K562 (cell line): ENCODE measurements around the gene HYOU1. TPM values are rescaled to one million over a fixed set of nuclear protein-coding genes. Genes with fewer than 3 reads are reported as not detected.

ENCODE experiments used
- EZH2 ChIP-seq: IDR thresholded peaks from 2 replicates; pipeline ENCODE4 v1.6.1; 2012; ENCODE audit warnings: low read depth, mild to moderate bottlenecking, inconsistent platforms, low read length, borderline replicate concordance
- FOXA3 ChIP-seq, 2 experiments: fragments of 450-650 bp in 1 of 2; sonication (generic) in 1 of 2; formaldehyde crosslinking; IDR thresholded peaks in 1 of 2; conservative IDR thresholded peaks in 1 of 2; 2 replicates each; pipeline versions ENCODE4 v1.4.0 to v1.8.0; 2020 to 2022; ENCODE audit warnings: mild to moderate bottlenecking in 2 of 2, missing genetic modification reagents in 1 of 2
- GABPA ChIP-seq: fragments of 200-800 bp; sonication (Bioruptor generic); conservative IDR thresholded peaks from 2 replicates; pipeline ENCODE4 v1.6.1; 2016; ENCODE audit warnings: low read depth, missing genetic modification characterization, missing compliant biosample characterization
- KDM2B ChIP-seq: fragments of 250-450 bp; sonication (Bioruptor Pico); IDR thresholded peaks from 2 replicates; pipeline ENCODE4 v1.8.0; 2021; ENCODE audit warnings: mild to moderate bottlenecking, moderate library complexity
- TAF15 ChIP-seq: fragments of 200-400 bp; formaldehyde crosslinking; IDR thresholded peaks from 2 replicates; pipeline ENCODE4 v1.6.1; 2017; ENCODE audit warnings: mild to moderate bottlenecking, low read depth, low read length, moderate library complexity
- ZBTB7A ChIP-seq: IDR thresholded peaks from 2 replicates; pipeline ENCODE4 v1.6.1; 2011; ENCODE audit warnings: low read depth, mild to moderate bottlenecking, low read length, moderate library complexity, borderline replicate concordance; ENCODE audit not compliant: control insufficient read depth
- ZNF316 ChIP-seq: fragments of 450-650 bp; IDR thresholded peaks from 2 replicates; pipeline ENCODE4 v1.6.1; 2016
- polyA plus RNA-seq, 8 experiments: library from polyadenylated mRNA; depleted of rRNA in 4 of 8; stranded (reverse) in 5 of 8; unstranded in 3 of 8; fragments of >200 nt; fragmentation: Nextera tagmentation in 2 of 8; fragmentation: Illumina TruSeq in 1 of 8; extraction: Ambion mirVana in 2 of 8; extraction: Trizol in 1 of 8; gene quantifications; 2 replicates each; pipeline versions ENCODE4 v1.2.1 to v1.2.3, GENCODE V29; 2011 to 2014; ENCODE audit warnings: inconsistent platforms in 1 of 8, missing spikeins in 1 of 8
- total RNA-seq, 7 experiments: library from RNA; depleted of rRNA in 6 of 7; stranded (reverse); fragments of >200 nt in 6 of 7; fragmentation: Illumina TruSeq in 2 of 7; extraction: Trizol in 2 of 7; gene quantifications; 2 replicates each; pipeline versions ENCODE4 v1.2.1 to v1.2.3, GENCODE V29; 2011 to 2021; ENCODE audit warnings: low replicate concordance in 1 of 7
- TF ChIP-seq, protein P1 (sequence below): IDR thresholded peaks from 2 replicates; pipeline ENCODE4 v1.6.1; 2011; ENCODE audit warnings: borderline replicate concordance, low read depth, mild to moderate bottlenecking, moderate library complexity, low read length; ENCODE audit not compliant: insufficient read depth, poor library complexity, severe bottlenecking
- TF ChIP-seq, protein P2 (sequence below), 2 experiments: fragments of 450-650 bp; IDR thresholded peaks; 2 replicates each; pipeline ENCODE4 v1.6.1; 2018; ENCODE audit warnings: mild to moderate bottlenecking in 2 of 2, low read depth in 1 of 2; ENCODE audit not compliant: partially characterized antibody in 2 of 2
- TF ChIP-seq, protein P3 (sequence below): sonication (generic); formaldehyde crosslinking; IDR thresholded peaks from 2 replicates; pipeline ENCODE4 v1.8.1; 2022; ENCODE audit warnings: missing genetic modification reagents
- TF ChIP-seq, protein P4 (sequence below): sonication (generic); formaldehyde crosslinking; IDR thresholded peaks from 2 replicates; pipeline ENCODE4 v1.8.0; 2022; ENCODE audit warnings: mild to moderate bottlenecking, missing genetic modification reagents
- TF ChIP-seq, protein P5 (sequence below): sonication (generic); formaldehyde crosslinking; IDR thresholded peaks from 2 replicates; pipeline ENCODE4 v1.8.0; 2022; ENCODE audit warnings: missing genetic modification reagents, mild to moderate bottlenecking, moderate library complexity, borderline replicate concordance
- TF ChIP-seq, protein P6 (sequence below): sonication (generic); formaldehyde crosslinking; IDR thresholded peaks from 2 replicates; pipeline ENCODE4 v1.8.0; 2022; ENCODE audit warnings: missing genetic modification reagents, mild to moderate bottlenecking, borderline replicate concordance

HYOU1 gene
- total and polyA plus RNA-seq, 9 of the 15 experiments (the other 6 are each of a cell fraction or from before 2014, with no cell fraction given): 19.5 to 197 (median 128) TPM

DNA sequence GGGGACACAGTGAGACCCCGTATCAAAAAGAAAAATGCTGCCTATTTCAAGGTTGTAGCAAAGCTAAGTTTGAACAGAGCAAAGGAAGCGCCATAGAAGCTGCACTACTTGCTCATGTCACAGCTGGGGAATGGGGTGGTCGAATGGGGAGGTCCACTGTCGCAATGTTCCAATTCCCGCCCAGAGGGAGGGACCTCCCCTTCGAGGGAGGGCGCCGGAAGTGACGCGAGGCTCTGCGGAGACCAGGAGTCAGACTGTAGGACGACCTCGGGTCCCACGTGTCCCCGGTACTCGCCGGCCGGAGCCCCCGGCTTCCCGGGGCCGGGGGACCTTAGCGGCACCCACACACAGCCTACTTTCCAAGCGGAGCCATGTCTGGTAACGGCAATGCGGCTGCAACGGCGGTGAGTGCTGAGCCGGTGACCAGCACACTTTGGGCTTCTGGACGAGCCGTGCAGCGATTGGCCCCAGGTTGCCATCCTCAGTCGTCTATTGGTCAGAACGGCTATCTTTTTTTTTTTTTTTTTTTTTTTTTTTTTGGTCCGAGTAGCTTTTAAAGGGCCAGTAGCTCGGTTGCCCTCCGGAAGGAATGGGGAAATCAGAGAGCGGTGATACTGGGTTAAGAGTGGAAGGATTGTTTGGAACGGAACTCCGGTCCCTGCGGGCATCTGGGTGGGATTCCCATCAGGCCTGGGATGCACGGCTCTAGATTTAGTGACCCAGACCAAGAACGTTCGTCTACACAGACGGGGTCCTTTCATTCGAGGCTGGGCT, 27.8 kb upstream of the HYOU1 start, which contains the start of gene HMBS (continued):
- TF ChIP-seq, protein P1, sequence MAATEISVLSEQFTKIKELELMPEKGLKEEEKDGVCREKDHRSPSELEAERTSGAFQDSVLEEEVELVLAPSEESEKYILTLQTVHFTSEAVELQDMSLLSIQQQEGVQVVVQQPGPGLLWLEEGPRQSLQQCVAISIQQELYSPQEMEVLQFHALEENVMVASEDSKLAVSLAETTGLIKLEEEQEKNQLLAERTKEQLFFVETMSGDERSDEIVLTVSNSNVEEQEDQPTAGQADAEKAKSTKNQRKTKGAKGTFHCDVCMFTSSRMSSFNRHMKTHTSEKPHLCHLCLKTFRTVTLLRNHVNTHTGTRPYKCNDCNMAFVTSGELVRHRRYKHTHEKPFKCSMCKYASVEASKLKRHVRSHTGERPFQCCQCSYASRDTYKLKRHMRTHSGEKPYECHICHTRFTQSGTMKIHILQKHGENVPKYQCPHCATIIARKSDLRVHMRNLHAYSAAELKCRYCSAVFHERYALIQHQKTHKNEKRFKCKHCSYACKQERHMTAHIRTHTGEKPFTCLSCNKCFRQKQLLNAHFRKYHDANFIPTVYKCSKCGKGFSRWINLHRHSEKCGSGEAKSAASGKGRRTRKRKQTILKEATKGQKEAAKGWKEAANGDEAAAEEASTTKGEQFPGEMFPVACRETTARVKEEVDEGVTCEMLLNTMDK: no peak
- TF ChIP-seq, protein P2, sequence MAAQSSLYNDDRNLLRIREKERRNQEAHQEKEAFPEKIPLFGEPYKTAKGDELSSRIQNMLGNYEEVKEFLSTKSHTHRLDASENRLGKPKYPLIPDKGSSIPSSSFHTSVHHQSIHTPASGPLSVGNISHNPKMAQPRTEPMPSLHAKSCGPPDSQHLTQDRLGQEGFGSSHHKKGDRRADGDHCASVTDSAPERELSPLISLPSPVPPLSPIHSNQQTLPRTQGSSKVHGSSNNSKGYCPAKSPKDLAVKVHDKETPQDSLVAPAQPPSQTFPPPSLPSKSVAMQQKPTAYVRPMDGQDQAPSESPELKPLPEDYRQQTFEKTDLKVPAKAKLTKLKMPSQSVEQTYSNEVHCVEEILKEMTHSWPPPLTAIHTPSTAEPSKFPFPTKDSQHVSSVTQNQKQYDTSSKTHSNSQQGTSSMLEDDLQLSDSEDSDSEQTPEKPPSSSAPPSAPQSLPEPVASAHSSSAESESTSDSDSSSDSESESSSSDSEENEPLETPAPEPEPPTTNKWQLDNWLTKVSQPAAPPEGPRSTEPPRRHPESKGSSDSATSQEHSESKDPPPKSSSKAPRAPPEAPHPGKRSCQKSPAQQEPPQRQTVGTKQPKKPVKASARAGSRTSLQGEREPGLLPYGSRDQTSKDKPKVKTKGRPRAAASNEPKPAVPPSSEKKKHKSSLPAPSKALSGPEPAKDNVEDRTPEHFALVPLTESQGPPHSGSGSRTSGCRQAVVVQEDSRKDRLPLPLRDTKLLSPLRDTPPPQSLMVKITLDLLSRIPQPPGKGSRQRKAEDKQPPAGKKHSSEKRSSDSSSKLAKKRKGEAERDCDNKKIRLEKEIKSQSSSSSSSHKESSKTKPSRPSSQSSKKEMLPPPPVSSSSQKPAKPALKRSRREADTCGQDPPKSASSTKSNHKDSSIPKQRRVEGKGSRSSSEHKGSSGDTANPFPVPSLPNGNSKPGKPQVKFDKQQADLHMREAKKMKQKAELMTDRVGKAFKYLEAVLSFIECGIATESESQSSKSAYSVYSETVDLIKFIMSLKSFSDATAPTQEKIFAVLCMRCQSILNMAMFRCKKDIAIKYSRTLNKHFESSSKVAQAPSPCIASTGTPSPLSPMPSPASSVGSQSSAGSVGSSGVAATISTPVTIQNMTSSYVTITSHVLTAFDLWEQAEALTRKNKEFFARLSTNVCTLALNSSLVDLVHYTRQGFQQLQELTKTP (IDR thresholded peaks at IDR 0.05; ENCODE audit: low read depth in 1 of 2, partially characterized antibody in 2 of 2): peak in 1 of 2 experiments; percentile 30
- no peak for TF ChIP-seq EZH2
- TF ChIP-seq GABPA (tag): peak; percentile 95
- no peak for TF ChIP-seq KDM2B (CRISPR knock-in tag)
- no peak for TF ChIP-seq FOXA3 (CRISPR knock-in tag; conservative IDR thresholded peaks at IDR 0.05 in 1 of 2, IDR thresholded peaks at IDR 0.05 in 1 of 2)
- TF ChIP-seq, protein P3, sequence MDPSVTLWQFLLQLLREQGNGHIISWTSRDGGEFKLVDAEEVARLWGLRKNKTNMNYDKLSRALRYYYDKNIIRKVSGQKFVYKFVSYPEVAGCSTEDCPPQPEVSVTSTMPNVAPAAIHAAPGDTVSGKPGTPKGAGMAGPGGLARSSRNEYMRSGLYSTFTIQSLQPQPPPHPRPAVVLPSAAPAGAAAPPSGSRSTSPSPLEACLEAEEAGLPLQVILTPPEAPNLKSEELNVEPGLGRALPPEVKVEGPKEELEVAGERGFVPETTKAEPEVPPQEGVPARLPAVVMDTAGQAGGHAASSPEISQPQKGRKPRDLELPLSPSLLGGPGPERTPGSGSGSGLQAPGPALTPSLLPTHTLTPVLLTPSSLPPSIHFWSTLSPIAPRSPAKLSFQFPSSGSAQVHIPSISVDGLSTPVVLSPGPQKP (CRISPR knock-in tag): no peak
- TF ChIP-seq, protein P4, sequence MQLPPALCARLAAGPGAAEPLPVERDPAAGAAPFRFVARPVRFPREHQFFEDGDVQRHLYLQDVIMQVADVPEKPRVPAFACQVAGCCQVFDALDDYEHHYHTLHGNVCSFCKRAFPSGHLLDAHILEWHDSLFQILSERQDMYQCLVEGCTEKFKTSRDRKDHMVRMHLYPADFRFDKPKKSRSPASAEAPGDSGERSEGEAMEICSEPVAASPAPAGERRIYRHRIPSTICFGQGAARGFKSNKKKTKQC: peak; percentile 14; the same call in 1 of the 2 replicates
- TF ChIP-seq TAF15: no peak
- TF ChIP-seq, protein P5, sequence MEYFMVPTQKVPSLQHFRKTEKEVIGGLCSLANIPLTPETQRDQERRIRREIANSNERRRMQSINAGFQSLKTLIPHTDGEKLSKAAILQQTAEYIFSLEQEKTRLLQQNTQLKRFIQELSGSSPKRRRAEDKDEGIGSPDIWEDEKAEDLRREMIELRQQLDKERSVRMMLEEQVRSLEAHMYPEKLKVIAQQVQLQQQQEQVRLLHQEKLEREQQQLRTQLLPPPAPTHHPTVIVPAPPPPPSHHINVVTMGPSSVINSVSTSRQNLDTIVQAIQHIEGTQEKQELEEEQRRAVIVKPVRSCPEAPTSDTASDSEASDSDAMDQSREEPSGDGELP: peak; percentile 98
- no peak for TF ChIP-seq ZBTB7A
- TF ChIP-seq ZNF316: no peak
- TF ChIP-seq, protein P6, sequence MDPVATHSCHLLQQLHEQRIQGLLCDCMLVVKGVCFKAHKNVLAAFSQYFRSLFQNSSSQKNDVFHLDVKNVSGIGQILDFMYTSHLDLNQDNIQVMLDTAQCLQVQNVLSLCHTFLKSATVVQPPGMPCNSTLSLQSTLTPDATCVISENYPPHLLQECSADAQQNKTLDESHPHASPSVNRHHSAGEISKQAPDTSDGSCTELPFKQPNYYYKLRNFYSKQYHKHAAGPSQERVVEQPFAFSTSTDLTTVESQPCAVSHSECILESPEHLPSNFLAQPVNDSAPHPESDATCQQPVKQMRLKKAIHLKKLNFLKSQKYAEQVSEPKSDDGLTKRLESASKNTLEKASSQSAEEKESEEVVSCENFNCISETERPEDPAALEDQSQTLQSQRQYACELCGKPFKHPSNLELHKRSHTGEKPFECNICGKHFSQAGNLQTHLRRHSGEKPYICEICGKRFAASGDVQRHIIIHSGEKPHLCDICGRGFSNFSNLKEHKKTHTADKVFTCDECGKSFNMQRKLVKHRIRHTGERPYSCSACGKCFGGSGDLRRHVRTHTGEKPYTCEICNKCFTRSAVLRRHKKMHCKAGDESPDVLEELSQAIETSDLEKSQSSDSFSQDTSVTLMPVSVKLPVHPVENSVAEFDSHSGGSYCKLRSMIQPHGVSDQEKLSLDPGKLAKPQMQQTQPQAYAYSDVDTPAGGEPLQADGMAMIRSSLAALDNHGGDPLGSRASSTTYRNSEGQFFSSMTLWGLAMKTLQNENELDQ (CRISPR knock-in tag): no peak
